Kidney glomerular epithelial cell (primary cell): ENCODE measurements around the gene PDE2A.

ENCODE experiments used
- DNase-seq: peaks from one replicate; lab custom pipeline; 2025; lab: John Stamatoyannopoulos, UW

PDE2A gene

GRCh38 chr11:72613977-72614376, 60.2 kb downstream of the PDE2A start:
- DNase-seq: no peak

GRCh38 chr11:72613450-72613849, 60.8 kb downstream of the PDE2A start:
- no peak for DNase-seq

GRCh38 chr11:72609476-72609875, 64.7 kb downstream of the PDE2A start:
- no peak for DNase-seq

- no peak for DNase-seq
Observed at GRCh38 chr11:72609045-72609444, 65.2 kb downstream of the PDE2A start.

GRCh38 chr11:72607496-72607895, 66.7 kb downstream of the PDE2A start:
- no peak for DNase-seq

- DNase-seq: no peak
Observed at GRCh38 chr11:72606748-72607468, 67.3 kb downstream of the PDE2A start.

GRCh38 chr11:72605973-72606747, 68.1 kb downstream of the PDE2A start:
- no peak for DNase-seq

- no peak for DNase-seq
Observed at GRCh38 chr11:72604256-72604655, 70.0 kb downstream of the PDE2A start.

- no peak for DNase-seq
Observed at GRCh38 chr11:72602250-72602904, 71.8 kb downstream of the PDE2A start.

- no peak for DNase-seq
Observed at GRCh38 chr11:72600557-72600956, 73.7 kb downstream of the PDE2A start.

- no peak for DNase-seq
Observed at GRCh38 chr11:72599325-72600117, 74.7 kb downstream of the PDE2A start.

GRCh38 chr11:72598906-72599305, 75.3 kb downstream of the PDE2A start:
- DNase-seq: no peak

- no peak for DNase-seq
Observed at GRCh38 chr11:72598466-72598865, 75.8 kb downstream of the PDE2A start.

GRCh38 chr11:72597721-72598120, 76.5 kb downstream of the PDE2A start:
- no peak for DNase-seq

- no peak for DNase-seq
Observed at GRCh38 chr11:72595292-72595684, 78.9 kb downstream of the PDE2A start.

GRCh38 chr11:72594493-72595291, 79.5 kb downstream of the PDE2A start:
- no peak for DNase-seq

- no peak for DNase-seq
Observed at GRCh38 chr11:72592698-72593495, 81.3 kb downstream of the PDE2A start.

GRCh38 chr11:72591785-72592502, 82.3 kb downstream of the PDE2A start:
- no peak for DNase-seq

- no peak for DNase-seq
Observed at GRCh38 chr11:72591023-72591422, 83.2 kb downstream of the PDE2A start.
